ENCODE measurements around the gene PRTN3. TPM values are rescaled to one million over a fixed set of nuclear protein-coding genes. Genes with fewer than 3 reads are reported as not detected.
"Not testable (repeated sequence)": the region's sequence is repeated elsewhere in the genome, so short reads cannot be mapped to it uniquely, and the experiment has no call there.

The PRTN3 gene
- total RNA-seq, 1 experiment from 2014 or later: 0.14 TPM

DNA sequence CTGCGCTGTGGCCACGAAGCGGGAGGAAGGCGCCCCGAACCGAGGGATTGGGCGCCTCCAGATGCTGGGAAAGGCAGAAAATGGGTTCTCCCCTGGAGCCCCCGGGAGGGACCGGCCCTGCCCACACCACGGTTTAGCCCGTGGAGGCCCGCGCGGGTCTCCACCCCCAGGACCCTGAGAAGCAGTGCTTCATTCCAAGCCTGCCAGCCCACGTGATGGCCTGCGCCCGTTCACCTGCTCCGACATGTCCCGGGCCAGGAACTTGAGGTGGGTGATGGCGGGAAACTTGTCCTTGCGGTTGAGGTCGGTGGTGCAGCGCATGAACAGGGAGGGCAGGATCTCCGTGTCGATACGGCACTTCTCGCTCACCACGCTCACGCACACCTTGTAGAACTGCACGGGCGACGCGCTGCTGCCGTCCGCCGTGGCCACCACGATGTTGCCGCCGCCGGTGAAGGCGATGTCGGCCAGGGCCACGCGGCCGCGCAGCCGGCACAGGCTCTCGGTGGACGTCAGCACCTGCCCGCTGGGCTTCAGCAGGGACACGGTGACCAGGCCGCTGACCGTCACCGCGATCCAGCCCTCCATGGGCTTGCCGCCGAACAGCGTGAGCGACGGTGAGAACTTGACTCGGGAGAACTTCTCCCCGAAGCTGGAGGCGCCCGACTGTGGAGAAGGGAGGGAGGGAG is 44.9 kb downstream of the PRTN3 start:
- DNase-seq (ENCODE audit: low read depth): no peak
- in situ Hi-C loops (cut with HindIII; ENCODE audit: low pct_unique_long_range_greater_than_20kb, low sequenced_read_pairs): no loop called here

DNA sequence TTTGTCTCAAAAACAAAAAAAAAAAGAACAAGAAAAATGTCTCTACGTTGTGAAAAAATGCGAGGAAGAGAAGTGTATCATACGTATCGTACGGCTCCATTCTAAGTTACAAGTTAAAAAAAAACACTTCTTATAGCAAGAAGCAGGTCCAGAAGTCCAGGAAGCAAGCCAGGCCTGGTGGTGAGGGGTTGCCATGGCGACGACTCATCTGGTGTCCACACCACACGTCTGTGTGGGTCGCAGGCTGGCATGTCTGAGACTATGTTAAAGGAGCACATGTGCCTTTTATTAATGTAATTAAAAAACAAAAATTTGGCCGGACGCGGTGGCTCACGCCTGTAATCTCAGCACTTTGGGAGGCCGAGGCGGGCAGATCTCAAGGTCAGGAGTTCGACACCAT is 46.3 kb downstream of the PRTN3 start:
- no peak for DNase-seq (ENCODE audit: low read depth)
- in situ Hi-C loops (cut with HindIII; ENCODE audit: low pct_unique_long_range_greater_than_20kb, low sequenced_read_pairs): no loop called here

DNA sequence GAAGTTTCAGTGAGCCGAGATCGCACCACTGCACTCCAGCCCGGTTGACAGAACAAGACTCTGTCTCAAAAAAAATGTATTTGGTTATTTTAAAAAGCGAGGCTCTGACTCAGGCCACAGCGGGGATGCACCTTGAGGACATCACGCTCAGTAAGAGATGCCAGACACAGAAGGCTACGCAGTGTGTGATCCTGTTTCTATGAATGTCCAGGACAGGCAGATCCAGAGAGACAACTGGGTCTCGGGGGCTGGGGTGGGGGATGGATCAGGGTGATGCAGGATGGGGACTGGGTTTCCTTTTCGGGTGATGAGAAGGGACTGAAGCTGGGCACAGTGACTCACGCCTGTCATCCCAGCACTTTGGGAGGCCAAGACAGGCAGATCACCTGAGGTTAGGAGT is 46.8 kb downstream of the PRTN3 start:
- no peak for DNase-seq (ENCODE audit: low read depth)
- in situ Hi-C loops (cut with HindIII; ENCODE audit: low pct_unique_long_range_greater_than_20kb, low sequenced_read_pairs): no loop called here

DNA sequence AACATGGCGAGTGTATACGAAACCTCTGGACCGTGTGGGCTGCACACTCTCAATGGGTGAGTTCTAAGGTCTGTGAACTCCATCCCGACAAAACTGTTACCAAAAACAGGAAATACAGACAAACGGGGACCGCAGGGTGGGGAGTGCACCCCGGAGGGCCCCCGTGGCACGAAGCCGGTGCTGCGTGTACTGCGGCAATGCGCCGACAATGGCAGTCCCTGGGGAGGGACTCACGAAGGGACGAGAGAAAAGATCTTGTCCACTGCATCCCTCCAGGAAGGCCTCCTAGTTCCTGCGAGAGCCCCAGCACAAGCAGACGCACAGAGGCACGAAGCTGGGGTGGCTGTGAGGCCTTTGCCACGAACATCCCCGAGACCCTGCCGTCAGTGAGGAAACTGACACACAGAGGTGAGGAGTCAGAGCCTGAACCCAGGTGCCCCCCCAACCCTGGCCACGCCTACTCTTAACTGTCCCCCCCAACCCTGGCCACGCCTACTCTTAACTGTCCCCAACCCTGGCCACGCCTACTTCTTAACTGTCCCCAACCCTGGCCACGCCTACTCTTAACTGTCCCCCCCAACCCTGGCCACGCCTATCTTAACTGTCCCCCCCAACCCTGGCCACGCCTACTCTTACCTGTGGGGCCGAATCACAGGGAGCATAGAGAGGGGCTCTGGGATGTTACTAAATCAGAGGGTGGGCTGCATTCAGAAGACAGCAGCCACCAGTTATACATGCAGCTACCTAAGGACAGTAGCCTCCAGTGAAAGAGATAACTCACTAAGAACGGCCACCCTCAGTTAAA is 48.0 kb downstream of the PRTN3 start:
- DNase-seq (ENCODE audit: low read depth): no peak
- in situ Hi-C loops (cut with HindIII; ENCODE audit: low pct_unique_long_range_greater_than_20kb, low sequenced_read_pairs): no loop called here

DNA sequence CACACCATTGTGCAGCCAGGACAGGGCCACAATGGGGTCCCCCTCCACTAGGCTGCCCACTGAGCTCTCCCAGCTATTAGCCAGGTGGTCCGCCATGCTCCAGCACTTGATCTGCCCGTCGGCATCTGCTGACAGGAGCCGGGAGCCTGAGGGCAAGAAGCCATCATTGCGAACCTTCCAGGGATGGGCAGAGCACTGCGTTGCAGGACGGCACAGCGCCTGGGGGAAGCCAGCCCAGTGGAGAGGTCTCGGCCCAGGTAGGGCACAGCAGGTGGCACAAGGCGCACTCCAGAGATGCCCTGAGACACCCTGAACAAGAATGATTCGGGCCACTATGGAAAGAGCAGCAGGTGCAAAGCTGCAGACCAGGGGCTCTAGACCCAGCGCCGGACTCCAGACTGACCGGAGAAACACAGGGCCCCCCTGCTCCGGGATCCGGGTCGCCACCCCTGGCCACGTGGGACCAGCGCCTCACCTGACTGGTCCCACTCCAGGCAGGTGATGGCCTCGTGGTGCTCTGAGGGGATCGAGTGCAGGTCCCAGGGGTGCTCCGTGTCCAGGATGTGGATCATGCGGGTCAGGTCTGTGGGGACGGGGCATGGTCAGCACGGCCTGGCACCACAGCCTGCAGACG is 49.0 kb downstream of the PRTN3 start:
- DNase-seq (ENCODE audit: low read depth): no peak
- in situ Hi-C loops (cut with HindIII; ENCODE audit: low pct_unique_long_range_greater_than_20kb, low sequenced_read_pairs): no loop called here

DNA sequence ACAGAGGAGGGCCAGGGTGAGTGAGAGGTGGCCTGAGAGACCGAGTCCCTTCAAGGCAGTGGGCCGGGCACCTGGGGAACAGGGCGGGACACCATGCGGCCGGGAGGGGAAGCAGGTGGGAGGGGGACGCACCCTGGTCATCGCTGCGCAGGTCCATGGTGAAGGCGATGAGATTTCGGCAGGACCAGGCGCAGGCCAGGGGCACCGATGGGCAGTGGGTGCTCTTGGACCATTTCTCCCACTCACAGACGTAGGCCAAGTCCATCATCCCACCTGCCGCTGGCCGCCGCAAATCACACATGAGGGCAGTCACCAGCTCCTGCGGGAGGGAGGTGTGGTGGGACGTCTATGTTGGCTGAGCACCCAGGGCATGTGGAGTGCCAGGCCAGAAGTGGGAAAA is 50.0 kb downstream of the PRTN3 start:
- in situ Hi-C loops (cut with HindIII; ENCODE audit: low pct_unique_long_range_greater_than_20kb, low sequenced_read_pairs): no loop called here
- no peak for DNase-seq (ENCODE audit: low read depth)

DNA sequence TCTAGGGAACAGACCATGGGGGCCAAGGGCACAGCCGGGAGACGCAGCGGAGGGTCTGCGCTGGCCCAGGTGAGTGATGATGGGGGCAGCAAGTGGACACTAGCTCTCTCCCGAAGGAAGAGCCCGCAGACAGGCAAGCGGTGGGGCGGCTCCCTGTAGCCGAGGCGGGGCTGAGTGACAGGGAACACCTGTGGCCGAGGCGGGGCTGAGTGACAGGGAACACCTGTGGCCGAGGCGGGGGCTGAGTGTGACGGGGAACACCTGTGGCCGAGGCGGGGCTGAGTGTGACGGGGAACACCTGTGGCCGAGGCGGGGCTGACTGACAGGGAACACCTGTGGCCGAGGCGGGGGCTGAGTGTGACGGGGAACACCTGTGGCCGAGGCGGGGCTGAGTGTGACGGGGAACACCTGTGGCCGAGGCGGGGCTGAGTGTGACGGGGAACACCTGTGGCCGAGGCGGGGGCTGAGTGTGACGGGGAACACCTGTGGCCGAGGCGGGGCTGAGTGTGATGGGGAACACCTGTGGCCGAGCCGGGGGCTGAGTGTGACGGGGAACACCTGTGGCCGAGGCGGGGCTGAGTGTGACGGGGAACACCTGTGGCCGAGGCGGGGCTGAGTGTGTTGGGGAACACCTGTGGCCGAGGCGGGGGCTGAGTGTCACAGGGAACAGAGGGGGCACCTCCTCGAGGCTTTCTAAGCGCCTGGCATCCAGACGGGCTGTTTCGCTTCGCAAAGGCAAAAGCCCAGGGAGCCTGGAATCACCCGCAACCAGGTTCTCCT is 50.8 kb downstream of the PRTN3 start:
- DNase-seq (ENCODE audit: low read depth); in situ Hi-C loops (cut with HindIII; ENCODE audit: low pct_unique_long_range_greater_than_20kb, low sequenced_read_pairs): not testable (repeated sequence)

DNA sequence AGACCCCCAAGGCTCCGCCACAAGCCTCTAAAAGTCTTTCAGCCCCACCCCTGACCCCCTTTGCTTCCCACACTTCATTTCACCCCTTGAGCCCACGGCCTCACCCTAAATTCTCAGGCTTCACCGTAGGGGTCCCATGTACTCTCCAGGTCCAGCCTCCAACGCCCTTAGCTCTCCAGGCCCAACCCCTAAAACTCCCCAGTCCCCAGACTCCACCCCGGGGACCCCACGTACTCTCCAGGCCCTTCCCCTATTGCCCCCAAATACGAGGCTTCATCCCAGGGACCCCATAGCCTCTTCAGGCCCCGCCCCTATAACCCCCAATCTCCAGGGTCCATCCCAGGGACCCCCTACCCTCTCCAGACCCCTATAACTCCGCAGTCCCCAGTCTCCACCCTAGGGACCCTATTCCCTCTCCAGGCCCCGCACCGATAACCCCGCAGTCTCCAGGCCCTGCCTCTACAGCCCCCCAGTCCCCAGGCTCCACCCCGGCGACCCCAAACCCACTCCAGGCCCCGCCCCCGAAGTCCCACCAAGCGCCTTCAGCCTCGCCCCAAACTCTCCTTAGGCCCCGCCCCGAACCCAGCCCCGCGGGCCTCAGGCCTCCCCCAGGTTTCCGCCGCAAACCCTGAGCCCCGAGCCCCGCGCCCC is 51.6 kb downstream of the PRTN3 start:
- no peak for DNase-seq (ENCODE audit: low read depth)
- in situ Hi-C loops (cut with HindIII; ENCODE audit: low pct_unique_long_range_greater_than_20kb, low sequenced_read_pairs): no loop called here

DNA sequence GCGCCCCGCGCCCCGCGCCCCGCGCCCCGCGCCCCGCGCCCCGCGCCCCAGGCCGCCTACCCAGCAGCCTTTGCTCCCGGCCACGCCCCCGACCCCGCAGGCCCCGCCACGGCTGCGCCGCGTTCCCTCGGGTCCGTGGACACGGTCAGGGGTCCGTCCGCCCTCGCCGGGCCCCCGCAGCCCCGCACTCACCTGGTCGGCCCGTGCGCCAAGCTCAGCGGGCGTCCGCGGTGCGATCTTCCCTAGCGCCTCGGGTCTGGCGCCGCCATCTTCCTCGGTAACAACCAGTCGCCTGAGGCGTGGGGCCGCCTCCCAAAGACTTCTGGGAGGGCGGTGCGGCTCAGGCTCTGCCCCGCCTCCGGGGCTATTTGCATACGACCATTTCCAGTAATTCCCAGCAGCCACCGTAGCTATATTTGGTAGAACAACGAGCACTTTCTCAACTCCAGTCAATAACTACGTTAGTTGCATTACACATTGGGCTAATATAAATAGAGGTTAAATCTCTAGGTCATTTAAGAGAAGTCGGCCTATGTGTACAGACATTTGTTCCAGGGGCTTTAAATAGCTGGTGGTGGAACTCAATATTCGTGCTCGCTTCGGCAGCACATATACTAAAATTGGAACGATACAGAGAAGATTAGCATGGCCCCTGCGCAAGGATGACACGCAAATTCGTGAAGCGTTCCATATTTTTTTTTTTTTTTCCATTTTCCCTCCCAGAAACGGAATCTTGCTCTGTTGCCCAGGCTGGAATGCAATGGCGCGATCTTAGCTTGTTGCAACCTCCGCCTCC is 52.3 kb downstream of the PRTN3 start, which contains the start of the genes MED16 and RNU6-9:
Gene MED16 (minus strand): TSS at position 294 of the 796 bp plus-strand sequence. CDS start 2,056 bp downstream, outside the sequence.
Gene RNU6-9 (plus strand): TSS at position 591 of the 796 bp plus-strand sequence.
- DNase-seq (ENCODE audit: low read depth): peak; percentile 85
- in situ Hi-C loops (cut with HindIII; ENCODE audit: low pct_unique_long_range_greater_than_20kb, low sequenced_read_pairs): no loop called here

DNA sequence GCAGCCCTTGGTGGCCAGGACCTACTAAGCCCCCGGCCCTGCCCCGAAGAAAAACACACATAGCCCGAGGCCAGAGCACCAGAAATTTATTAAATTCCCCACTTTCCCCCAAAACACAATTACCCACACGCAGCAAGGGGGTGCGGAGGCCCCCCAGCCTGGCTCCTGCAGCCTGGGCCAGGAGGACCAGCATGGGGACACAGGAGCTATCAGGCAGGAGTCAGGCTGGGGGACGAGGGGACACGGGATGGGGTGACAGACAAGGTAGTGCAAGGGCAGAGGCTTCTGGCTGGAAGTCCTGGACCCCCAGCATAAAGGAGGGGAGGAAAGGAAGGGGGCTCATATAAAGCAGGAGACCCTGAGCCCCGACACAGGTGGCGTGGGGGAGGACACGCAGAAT is 55.6 kb downstream of the PRTN3 start:
- DNase-seq (ENCODE audit: low read depth): no peak
- in situ Hi-C loops (cut with HindIII; ENCODE audit: low pct_unique_long_range_greater_than_20kb, low sequenced_read_pairs): no loop called here

DNA sequence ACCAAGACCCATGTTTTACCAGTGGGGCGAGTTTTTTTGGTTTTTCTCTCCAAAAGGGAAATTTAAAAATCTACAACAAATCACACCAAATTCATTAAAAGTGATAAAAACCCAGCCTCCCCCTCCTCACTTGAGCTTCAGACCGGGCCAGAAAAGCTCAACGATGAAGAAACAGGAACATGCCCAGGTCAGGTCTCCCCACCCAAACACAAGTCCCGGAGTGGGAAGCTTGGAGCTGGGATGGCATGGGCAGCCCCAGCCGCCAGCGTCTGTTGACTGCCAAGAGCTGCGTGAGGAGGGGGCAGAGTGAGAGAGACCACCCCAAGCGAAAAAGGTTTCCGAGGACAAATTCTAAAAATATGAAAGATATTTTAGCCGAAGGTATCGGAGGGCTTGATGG is 56.2 kb downstream of the PRTN3 start:
- in situ Hi-C loops (cut with HindIII; ENCODE audit: low pct_unique_long_range_greater_than_20kb, low sequenced_read_pairs): no loop called here
- DNase-seq (ENCODE audit: low read depth): no peak

DNA sequence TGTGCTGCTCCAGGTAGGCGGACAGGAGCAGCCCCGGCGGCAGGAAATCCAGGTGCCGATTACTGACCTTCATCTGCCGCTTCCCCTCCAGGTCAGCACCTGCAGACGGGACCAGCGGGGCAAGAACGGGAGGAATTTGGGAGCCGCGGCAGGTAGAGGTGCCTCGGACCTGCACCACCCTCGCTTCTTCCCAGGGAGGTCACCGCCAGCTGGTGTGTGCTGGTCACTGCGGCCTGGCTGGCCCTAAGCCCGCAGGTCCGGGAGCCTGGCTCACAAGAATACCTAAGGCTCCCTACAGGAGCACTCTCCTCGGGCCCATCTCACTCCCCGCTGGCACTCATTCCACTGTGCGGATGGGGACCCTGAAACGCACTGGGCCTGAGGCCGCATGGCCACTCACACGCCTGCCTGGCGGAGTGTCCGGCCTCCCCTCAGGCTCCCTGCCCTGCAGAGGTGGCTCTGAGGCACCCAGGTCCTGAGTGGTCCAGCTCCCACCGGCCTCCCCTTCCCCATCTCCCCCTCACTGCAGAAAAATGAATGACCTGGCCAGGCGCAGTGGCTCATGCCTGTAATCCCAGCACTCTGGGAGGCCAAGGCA is 56.7 kb downstream of the PRTN3 start:
- DNase-seq (ENCODE audit: low read depth): no peak
- in situ Hi-C loops (cut with HindIII; ENCODE audit: low pct_unique_long_range_greater_than_20kb, low sequenced_read_pairs): no loop called here

Other genes starting within 250 kb of the PRTN3 start
- gene POLRMT, start 207.5 kb upstream of the PRTN3 start, total RNA-seq (2014; rRNA removed; shearing (Covaris generic); ENCODE audit: low replicate concordance): 30.4 and 40.5 TPM in 2 replicates
- gene FGF22, start 201.1 kb upstream of the PRTN3 start, total RNA-seq (2014; rRNA removed; shearing (Covaris generic); ENCODE audit: low replicate concordance): not detected in 2 replicates
- gene RNF126, start 177.8 kb upstream of the PRTN3 start, total RNA-seq (2014; rRNA removed; shearing (Covaris generic); ENCODE audit: low replicate concordance): 21.3 and 30.9 TPM in 2 replicates
- gene FSTL3, start 164.6 kb upstream of the PRTN3 start, total RNA-seq (2014; rRNA removed; shearing (Covaris generic); ENCODE audit: low replicate concordance): 83.8 and 95.5 TPM in 2 replicates
- gene PRSS57, start 145.5 kb upstream of the PRTN3 start, total RNA-seq (2014; rRNA removed; shearing (Covaris generic); ENCODE audit: low replicate concordance): 2.0 TPM in 1 of 2 replicates, not detected in the other
- gene PALM, start 132.1 kb upstream of the PRTN3 start, total RNA-seq (2014; rRNA removed; shearing (Covaris generic); ENCODE audit: low replicate concordance): 14.1 and 20.5 TPM in 2 replicates
- 3.9 and 9.6 TPM in 2 replicates for gene MISP, start 89.9 kb upstream of the PRTN3 start, total RNA-seq (2014; rRNA removed; shearing (Covaris generic); ENCODE audit: low replicate concordance)
- gene PTBP1, start 43.5 kb upstream of the PRTN3 start, total RNA-seq (2014; rRNA removed; shearing (Covaris generic); ENCODE audit: low replicate concordance): 136 and 182 TPM in 2 replicates
- 3.1 and 13.6 TPM in 2 replicates for gene PLPPR3, start 19.0 kb upstream of the PRTN3 start, total RNA-seq (2014; rRNA removed; shearing (Covaris generic); ENCODE audit: low replicate concordance)
- gene AZU1, start 13.2 kb upstream of the PRTN3 start, total RNA-seq (2014; rRNA removed; shearing (Covaris generic); ENCODE audit: low replicate concordance): not detected in 2 replicates
- not detected in 2 replicates for gene ELANE, start 11.3 kb downstream of the PRTN3 start, total RNA-seq (2014; rRNA removed; shearing (Covaris generic); ENCODE audit: low replicate concordance)
- 6.8 and 9.9 TPM in 2 replicates for gene CFD, start 18.7 kb downstream of the PRTN3 start, total RNA-seq (2014; rRNA removed; shearing (Covaris generic); ENCODE audit: low replicate concordance)
- gene MED16, start 52.2 kb downstream of the PRTN3 start, total RNA-seq (2014; rRNA removed; shearing (Covaris generic); ENCODE audit: low replicate concordance): 17.3 and 26.9 TPM in 2 replicates
- gene RNU6-9, start 52.5 kb downstream of the PRTN3 start, total RNA-seq (2014; rRNA removed; shearing (Covaris generic); ENCODE audit: low replicate concordance): not detected in 2 replicates
- gene R3HDM4, start 72.2 kb downstream of the PRTN3 start, total RNA-seq (2014; rRNA removed; shearing (Covaris generic); ENCODE audit: low replicate concordance): 6.2 and 34.0 TPM in 2 replicates
- not detected in 2 replicates for gene KISS1R, start 76.3 kb downstream of the PRTN3 start, total RNA-seq (2014; rRNA removed; shearing (Covaris generic); ENCODE audit: low replicate concordance)
- gene ARID3A, start 85.0 kb downstream of the PRTN3 start, total RNA-seq (2014; rRNA removed; shearing (Covaris generic); ENCODE audit: low replicate concordance): 7.8 and 12.2 TPM in 2 replicates
- gene WDR18, start 143.3 kb downstream of the PRTN3 start, total RNA-seq (2014; rRNA removed; shearing (Covaris generic); ENCODE audit: low replicate concordance): 99.1 and 111 TPM in 2 replicates
- gene GRIN3B, start 159.4 kb downstream of the PRTN3 start, total RNA-seq (2014; rRNA removed; shearing (Covaris generic); ENCODE audit: low replicate concordance): not detected in 2 replicates
- 61.5 and 120 TPM in 2 replicates for gene TMEM259, start 180.1 kb downstream of the PRTN3 start, total RNA-seq (2014; rRNA removed; shearing (Covaris generic); ENCODE audit: low replicate concordance)
- not detected in 2 replicates for gene RNU6-2, start 180.5 kb downstream of the PRTN3 start, total RNA-seq (2014; rRNA removed; shearing (Covaris generic); ENCODE audit: low replicate concordance)
- 78.5 and 93.1 TPM in 2 replicates for gene CNN2, start 185.6 kb downstream of the PRTN3 start, total RNA-seq (2014; rRNA removed; shearing (Covaris generic); ENCODE audit: low replicate concordance)
- gene ABCA7, start 199.1 kb downstream of the PRTN3 start, total RNA-seq (2014; rRNA removed; shearing (Covaris generic); ENCODE audit: low replicate concordance): 10.5 and 32.1 TPM in 2 replicates
- gene ARHGAP45, start 226.2 kb downstream of the PRTN3 start, total RNA-seq (2014; rRNA removed; shearing (Covaris generic); ENCODE audit: low replicate concordance): 17.3 and 36.7 TPM in 2 replicates

Measured in Caki2 (cell line).